ENCODE data around the gene DPF3. TPM values are rescaled to one million over a fixed set of nuclear protein-coding genes. Genes with fewer than 3 reads are reported as not detected.

DPF3 gene
- total RNA-seq, 1 experiment from 2014 or later, result 0.31 TPM

- TF ChIP-seq, protein P1, sequence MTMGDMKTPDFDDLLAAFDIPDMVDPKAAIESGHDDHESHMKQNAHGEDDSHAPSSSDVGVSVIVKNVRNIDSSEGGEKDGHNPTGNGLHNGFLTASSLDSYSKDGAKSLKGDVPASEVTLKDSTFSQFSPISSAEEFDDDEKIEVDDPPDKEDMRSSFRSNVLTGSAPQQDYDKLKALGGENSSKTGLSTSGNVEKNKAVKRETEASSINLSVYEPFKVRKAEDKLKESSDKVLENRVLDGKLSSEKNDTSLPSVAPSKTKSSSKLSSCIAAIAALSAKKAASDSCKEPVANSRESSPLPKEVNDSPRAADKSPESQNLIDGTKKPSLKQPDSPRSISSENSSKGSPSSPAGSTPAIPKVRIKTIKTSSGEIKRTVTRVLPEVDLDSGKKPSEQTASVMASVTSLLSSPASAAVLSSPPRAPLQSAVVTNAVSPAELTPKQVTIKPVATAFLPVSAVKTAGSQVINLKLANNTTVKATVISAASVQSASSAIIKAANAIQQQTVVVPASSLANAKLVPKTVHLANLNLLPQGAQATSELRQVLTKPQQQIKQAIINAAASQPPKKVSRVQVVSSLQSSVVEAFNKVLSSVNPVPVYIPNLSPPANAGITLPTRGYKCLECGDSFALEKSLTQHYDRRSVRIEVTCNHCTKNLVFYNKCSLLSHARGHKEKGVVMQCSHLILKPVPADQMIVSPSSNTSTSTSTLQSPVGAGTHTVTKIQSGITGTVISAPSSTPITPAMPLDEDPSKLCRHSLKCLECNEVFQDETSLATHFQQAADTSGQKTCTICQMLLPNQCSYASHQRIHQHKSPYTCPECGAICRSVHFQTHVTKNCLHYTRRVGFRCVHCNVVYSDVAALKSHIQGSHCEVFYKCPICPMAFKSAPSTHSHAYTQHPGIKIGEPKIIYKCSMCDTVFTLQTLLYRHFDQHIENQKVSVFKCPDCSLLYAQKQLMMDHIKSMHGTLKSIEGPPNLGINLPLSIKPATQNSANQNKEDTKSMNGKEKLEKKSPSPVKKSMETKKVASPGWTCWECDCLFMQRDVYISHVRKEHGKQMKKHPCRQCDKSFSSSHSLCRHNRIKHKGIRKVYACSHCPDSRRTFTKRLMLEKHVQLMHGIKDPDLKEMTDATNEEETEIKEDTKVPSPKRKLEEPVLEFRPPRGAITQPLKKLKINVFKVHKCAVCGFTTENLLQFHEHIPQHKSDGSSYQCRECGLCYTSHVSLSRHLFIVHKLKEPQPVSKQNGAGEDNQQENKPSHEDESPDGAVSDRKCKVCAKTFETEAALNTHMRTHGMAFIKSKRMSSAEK (CRISPR knock-in tag; IDR thresholded peaks at IDR 0.05; ENCODE audit: borderline replicate concordance), result no peak
Observed at GRCh38 chr14:72688990-72689671, 204.8 kb downstream of the DPF3 start (continued).

DNA sequence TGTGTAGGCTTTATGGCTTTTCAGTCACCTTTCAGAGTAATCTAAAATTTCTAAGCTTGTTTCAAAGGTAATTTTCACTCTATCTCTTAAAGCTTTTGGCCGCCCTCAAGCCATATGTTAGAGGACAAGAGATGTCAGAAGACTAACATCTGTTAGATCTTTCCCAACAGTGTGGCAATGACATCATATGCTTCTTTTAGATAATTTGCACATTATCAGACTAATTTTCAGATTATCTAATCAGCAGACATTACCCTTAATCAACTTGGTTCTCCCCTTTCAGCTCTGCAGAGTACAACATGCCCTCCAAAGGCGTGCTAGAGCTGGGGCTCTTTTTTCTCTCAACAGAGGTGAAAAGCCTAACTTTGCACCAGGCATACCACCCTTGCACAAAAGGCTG is 207.1 kb downstream of the DPF3 start:
- Mint-ChIP-seq H3K4me3 (no peak overlapping the region), H3K27ac (no peak overlapping the region), H3K9me3 (peaks cover 7% of the 10 kb centered on the region; the same call in 1 of the 2 replicates), H3K4me1 (peaks cover 4% of the 10 kb centered on the region), H3K27me3 (ENCODE audit: low read depth) (no peaks in the 10 kb centered on the region; the same call in 1 of the 2 replicates), H3K36me3 (0 out of 2 replicates have a peak, but pooled peaks cover 4% of the 10 kb centered on the region)
- ATAC-seq (no peak), DNase-seq (ENCODE audit: low spot score) (no peak)
- ChIA-PET CTCF (interaction anchor here (1.1 kb wide), 1 partner anchor 34 kb away, joined by 3 read pairs; no protein-coding TSS in a partner anchor), POLR2A (no interaction called here)
- TF ChIP-seq SOX15 (CRISPR knock-in tag; IDR thresholded peaks at IDR 0.05) (no peak), JAZF1 (CRISPR knock-in tag; IDR thresholded peaks at IDR 0.05) (no peak), NR3C1 (CRISPR knock-in tag; conservative IDR thresholded peaks at IDR 0.05; ENCODE audit: low read depth) (no peak), ZSCAN18 (CRISPR knock-in tag; IDR thresholded peaks at IDR 0.05) (no peak), GRHL2 (CRISPR knock-in tag; IDR thresholded peaks at IDR 0.05; ENCODE audit: insufficient replicate concordance, severe bottlenecking) (no peak), CTCF (IDR thresholded peaks at IDR 0.05) (no peak), FOXJ3 (CRISPR knock-in tag; IDR thresholded peaks at IDR 0.05; ENCODE audit: borderline replicate concordance) (no peak), ZNF232 (CRISPR knock-in tag; IDR thresholded peaks at IDR 0.05) (no peak), GABPB1 (CRISPR knock-in tag; IDR thresholded peaks at IDR 0.05) (no peak), ZBTB21 (CRISPR knock-in tag; IDR thresholded peaks at IDR 0.05; ENCODE audit: borderline replicate concordance) (no peak), ELF4 (CRISPR knock-in tag; IDR thresholded peaks at IDR 0.05; ENCODE audit: low read depth) (no peak), IRF2 (CRISPR knock-in tag; IDR thresholded peaks at IDR 0.05; ENCODE audit: borderline replicate concordance, low read depth) (no peak), CBFB (CRISPR knock-in tag; IDR thresholded peaks at IDR 0.05; ENCODE audit: low read depth) (no peak), EMX1 (CRISPR knock-in tag; IDR thresholded peaks at IDR 0.05) (no peak)
- TF ChIP-seq, protein P2, sequence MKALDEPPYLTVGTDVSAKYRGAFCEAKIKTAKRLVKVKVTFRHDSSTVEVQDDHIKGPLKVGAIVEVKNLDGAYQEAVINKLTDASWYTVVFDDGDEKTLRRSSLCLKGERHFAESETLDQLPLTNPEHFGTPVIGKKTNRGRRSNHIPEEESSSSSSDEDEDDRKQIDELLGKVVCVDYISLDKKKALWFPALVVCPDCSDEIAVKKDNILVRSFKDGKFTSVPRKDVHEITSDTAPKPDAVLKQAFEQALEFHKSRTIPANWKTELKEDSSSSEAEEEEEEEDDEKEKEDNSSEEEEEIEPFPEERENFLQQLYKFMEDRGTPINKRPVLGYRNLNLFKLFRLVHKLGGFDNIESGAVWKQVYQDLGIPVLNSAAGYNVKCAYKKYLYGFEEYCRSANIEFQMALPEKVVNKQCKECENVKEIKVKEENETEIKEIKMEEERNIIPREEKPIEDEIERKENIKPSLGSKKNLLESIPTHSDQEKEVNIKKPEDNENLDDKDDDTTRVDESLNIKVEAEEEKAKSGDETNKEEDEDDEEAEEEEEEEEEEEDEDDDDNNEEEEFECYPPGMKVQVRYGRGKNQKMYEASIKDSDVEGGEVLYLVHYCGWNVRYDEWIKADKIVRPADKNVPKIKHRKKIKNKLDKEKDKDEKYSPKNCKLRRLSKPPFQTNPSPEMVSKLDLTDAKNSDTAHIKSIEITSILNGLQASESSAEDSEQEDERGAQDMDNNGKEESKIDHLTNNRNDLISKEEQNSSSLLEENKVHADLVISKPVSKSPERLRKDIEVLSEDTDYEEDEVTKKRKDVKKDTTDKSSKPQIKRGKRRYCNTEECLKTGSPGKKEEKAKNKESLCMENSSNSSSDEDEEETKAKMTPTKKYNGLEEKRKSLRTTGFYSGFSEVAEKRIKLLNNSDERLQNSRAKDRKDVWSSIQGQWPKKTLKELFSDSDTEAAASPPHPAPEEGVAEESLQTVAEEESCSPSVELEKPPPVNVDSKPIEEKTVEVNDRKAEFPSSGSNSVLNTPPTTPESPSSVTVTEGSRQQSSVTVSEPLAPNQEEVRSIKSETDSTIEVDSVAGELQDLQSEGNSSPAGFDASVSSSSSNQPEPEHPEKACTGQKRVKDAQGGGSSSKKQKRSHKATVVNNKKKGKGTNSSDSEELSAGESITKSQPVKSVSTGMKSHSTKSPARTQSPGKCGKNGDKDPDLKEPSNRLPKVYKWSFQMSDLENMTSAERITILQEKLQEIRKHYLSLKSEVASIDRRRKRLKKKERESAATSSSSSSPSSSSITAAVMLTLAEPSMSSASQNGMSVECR (CRISPR knock-in tag; IDR thresholded peaks at IDR 0.05; ENCODE audit: borderline replicate concordance), result no peak
- TF ChIP-seq, protein P1 (CRISPR knock-in tag; IDR thresholded peaks at IDR 0.05; ENCODE audit: borderline replicate concordance), result no peak
- TF ChIP-seq, protein P3, sequence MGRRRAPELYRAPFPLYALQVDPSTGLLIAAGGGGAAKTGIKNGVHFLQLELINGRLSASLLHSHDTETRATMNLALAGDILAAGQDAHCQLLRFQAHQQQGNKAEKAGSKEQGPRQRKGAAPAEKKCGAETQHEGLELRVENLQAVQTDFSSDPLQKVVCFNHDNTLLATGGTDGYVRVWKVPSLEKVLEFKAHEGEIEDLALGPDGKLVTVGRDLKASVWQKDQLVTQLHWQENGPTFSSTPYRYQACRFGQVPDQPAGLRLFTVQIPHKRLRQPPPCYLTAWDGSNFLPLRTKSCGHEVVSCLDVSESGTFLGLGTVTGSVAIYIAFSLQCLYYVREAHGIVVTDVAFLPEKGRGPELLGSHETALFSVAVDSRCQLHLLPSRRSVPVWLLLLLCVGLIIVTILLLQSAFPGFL (CRISPR knock-in tag; IDR thresholded peaks at IDR 0.05; ENCODE audit: borderline replicate concordance), result no peak
